ENCODE measurements around the gene ABCB4.

ABCB4 gene

GRCh38 chr7:87494454-87494853 lies 19.0 kb upstream of the ABCB4 start:
- Histone ChIP-seq H3K27me3 (no peaks in the 10 kb centered on the region), H3K4me3 (ENCODE audit: low read depth, low read length) (no peak overlapping the region), H3K36me3 (no peaks in the 10 kb centered on the region), H3K9me3 (no peaks in the 10 kb centered on the region), H3K4me1 (no peaks in the 10 kb centered on the region)
- DNase-seq, result no peak
- no peak for TF ChIP-seq CTCF (IDR thresholded peaks at IDR 0.05; ENCODE audit: low read depth, low read length)

GRCh38 chr7:87483131-87483530 lies 7.7 kb upstream of the ABCB4 start:
- no peaks in the 10 kb centered on the region for H3K9me3 ChIP-seq
- no peak overlapping the region for H3K4me3 ChIP-seq (ENCODE audit: low read depth, low read length)
- H3K36me3 ChIP-seq, result no peaks in the 10 kb centered on the region
- DNase-seq, result no peak
- H3K27me3 ChIP-seq, result no peaks in the 10 kb centered on the region
- TF ChIP-seq CTCF (IDR thresholded peaks at IDR 0.05; ENCODE audit: low read depth, low read length), result no peak
- H3K4me1 ChIP-seq, result no peaks in the 10 kb centered on the region

GRCh38 chr7:87482115-87482514 lies 6.6 kb upstream of the ABCB4 start:
- Histone ChIP-seq H3K4me3 (ENCODE audit: low read depth, low read length) (no peak overlapping the region), H3K9me3 (no peaks in the 10 kb centered on the region), H3K4me1 (no peaks in the 10 kb centered on the region), H3K27me3 (no peaks in the 10 kb centered on the region), H3K36me3 (no peaks in the 10 kb centered on the region)
- TF ChIP-seq CTCF (IDR thresholded peaks at IDR 0.05; ENCODE audit: low read depth, low read length), result no peak
- no peak for DNase-seq

- H3K4me3 ChIP-seq (ENCODE audit: low read depth, low read length), result no peak overlapping the region
- no peaks in the 10 kb centered on the region for H3K4me1 ChIP-seq
- H3K36me3 ChIP-seq, result no peaks in the 10 kb centered on the region
- TF ChIP-seq CTCF (IDR thresholded peaks at IDR 0.05; ENCODE audit: low read depth, low read length), result no peak
- H3K27me3 ChIP-seq, result peaks cover 14% of the 10 kb centered on the region
- H3K9me3 ChIP-seq, result no peaks in the 10 kb centered on the region
- DNase-seq, result no peak
Measured at GRCh38 chr7:87480386-87480785, 4.9 kb upstream of the ABCB4 start.

GRCh38 chr7:87479951-87480350 lies 4.5 kb upstream of the ABCB4 start:
- TF ChIP-seq CTCF (IDR thresholded peaks at IDR 0.05; ENCODE audit: low read depth, low read length), result no peak
- no peak for DNase-seq
- Histone ChIP-seq H3K4me1 (no peaks in the 10 kb centered on the region), H3K27me3 (peaks cover 18% of the 10 kb centered on the region), H3K36me3 (no peaks in the 10 kb centered on the region), H3K4me3 (ENCODE audit: low read depth, low read length) (no peak overlapping the region), H3K9me3 (no peaks in the 10 kb centered on the region)

DNA sequence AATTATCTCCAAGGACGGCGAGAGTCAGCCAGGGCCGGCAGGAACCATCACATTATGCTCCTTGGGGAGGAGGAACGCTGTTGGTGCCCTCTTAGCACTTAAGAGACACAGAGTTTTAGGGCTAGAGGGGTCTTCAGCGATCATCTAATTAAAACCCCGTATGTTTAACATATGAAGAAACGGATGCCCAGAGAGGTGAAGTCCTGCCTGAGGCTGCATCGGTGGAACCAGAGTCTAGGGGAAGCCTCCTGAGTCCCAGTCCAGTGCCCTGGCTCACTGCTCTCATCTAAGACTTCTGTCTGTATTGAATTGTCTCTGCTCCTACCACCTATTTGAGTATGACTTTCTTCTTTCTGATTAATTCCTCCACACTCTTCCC lies 688 bp upstream of the ABCB4 start:
- Histone ChIP-seq H3K9me3 (no peaks in the 10 kb centered on the region), H3K27me3 (peaks cover 30% of the 10 kb centered on the region), H3K36me3 (no peaks in the 10 kb centered on the region), H3K4me1 (no peaks in the 10 kb centered on the region), H3K4me3 (ENCODE audit: low read depth, low read length) (peak overlapping the region; percentile 25)
- no peak for TF ChIP-seq CTCF (IDR thresholded peaks at IDR 0.05; ENCODE audit: low read depth, low read length)
- no peak for DNase-seq
